HG02885 (cell line): ENCODE data around the gene ARAP2.

Experiments
- ATAC-seq: cut with Tn5 transposase; IDR thresholded peaks from one replicate; pipeline ENCODE4 v1.9.1; 2021; ENCODE audit warnings: mild to moderate bottlenecking; ENCODE audit not compliant: unreplicated experiment, poor library complexity

ARAP2 gene, protein sequence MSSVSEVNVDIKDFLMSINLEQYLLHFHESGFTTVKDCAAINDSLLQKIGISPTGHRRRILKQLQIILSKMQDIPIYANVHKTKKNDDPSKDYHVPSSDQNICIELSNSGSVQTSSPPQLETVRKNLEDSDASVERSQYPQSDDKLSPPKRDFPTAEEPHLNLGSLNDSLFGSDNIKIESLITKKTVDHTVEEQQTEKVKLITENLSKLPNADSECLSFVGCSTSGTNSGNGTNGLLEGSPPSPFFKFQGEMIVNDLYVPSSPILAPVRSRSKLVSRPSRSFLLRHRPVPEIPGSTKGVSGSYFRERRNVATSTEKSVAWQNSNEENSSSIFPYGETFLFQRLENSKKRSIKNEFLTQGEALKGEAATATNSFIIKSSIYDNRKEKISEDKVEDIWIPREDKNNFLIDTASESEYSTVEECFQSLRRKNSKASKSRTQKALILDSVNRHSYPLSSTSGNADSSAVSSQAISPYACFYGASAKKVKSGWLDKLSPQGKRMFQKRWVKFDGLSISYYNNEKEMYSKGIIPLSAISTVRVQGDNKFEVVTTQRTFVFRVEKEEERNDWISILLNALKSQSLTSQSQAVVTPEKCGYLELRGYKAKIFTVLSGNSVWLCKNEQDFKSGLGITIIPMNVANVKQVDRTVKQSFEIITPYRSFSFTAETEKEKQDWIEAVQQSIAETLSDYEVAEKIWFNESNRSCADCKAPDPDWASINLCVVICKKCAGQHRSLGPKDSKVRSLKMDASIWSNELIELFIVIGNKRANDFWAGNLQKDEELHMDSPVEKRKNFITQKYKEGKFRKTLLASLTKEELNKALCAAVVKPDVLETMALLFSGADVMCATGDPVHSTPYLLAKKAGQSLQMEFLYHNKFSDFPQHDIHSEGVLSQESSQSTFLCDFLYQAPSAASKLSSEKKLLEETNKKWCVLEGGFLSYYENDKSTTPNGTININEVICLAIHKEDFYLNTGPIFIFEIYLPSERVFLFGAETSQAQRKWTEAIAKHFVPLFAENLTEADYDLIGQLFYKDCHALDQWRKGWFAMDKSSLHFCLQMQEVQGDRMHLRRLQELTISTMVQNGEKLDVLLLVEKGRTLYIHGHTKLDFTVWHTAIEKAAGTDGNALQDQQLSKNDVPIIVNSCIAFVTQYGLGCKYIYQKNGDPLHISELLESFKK (N-terminal part only)

GRCh38 chr4:36244257-36245082, at the start of gene ARAP2:
Gene ARAP2, minus strand, starts transcription at chr4:36244514. Its CDS starts 15,028 bp downstream, at chr4:36229486.
- ATAC-seq, result peak; percentile 71

DNA sequence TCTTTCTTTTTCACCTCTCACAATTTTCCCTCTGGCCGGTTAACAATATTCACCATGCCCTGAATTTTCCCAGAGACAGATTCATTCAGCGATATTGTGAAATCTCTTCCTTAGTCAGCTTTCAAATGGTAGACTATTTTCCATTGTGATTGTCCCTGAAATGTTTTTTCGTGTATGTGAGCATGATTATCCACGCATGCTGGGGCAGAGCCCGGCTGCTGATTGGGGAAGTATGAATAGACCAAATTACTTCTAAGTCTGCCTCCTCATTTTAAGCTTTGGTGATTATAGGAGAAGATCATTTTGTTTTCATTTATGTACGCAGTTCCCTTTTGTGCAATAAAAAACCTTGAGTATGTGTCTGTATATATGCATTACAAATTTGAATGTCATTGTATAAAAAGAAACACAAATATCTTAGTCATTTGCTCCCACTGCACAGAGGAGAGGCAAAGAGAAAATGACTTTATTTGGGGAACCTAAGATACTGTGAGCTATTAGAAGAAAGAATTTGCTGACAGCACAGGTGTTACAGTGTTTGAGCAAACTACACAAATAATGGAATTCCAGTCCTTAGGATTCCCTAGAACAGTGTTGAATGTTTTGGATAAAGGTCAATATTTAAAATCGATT, 48.4 kb upstream of the ARAP2 start:
- ATAC-seq, result no peak

DNA sequence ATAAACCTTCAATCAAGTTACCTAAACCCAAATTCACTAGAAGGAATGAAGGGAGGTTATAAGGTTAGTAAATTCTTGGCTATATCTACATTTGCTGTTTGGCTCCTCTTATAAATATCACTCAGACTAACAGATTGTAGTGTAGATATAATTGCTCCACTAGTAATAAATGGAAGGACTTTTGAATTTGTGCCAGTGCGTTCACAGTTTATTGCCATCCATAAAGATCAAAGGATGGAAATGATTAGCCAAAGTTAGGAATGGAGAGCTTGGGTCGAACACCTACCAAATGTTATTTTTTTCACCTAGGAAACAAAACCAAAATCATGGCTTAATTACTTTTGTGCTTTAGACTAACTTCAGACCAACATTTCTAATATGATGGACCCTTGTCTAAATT, 46.3 kb upstream of the ARAP2 start:
- no peak for ATAC-seq

GRCh38 chr4:36288731-36289426, 44.6 kb upstream of the ARAP2 start:
- ATAC-seq, result no peak

DNA sequence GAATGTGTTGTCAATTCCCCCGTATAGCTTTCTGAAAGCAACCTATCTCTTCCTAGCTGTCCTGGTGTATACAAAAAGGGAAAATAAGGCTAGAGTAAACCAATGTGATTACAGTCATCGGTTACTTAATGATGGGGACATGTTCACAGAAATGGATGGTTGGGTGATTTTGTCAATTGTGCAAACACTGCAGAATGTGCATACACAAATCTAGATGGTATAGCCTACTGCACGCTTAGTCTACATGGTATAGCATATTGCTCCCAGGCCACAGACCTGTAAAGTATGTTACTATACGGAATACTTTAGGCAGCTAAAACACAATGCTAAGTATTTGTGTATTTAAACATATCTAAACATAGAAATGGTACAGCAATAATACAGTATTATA, 42.2 kb upstream of the ARAP2 start:
- ATAC-seq, result no peak

DNA sequence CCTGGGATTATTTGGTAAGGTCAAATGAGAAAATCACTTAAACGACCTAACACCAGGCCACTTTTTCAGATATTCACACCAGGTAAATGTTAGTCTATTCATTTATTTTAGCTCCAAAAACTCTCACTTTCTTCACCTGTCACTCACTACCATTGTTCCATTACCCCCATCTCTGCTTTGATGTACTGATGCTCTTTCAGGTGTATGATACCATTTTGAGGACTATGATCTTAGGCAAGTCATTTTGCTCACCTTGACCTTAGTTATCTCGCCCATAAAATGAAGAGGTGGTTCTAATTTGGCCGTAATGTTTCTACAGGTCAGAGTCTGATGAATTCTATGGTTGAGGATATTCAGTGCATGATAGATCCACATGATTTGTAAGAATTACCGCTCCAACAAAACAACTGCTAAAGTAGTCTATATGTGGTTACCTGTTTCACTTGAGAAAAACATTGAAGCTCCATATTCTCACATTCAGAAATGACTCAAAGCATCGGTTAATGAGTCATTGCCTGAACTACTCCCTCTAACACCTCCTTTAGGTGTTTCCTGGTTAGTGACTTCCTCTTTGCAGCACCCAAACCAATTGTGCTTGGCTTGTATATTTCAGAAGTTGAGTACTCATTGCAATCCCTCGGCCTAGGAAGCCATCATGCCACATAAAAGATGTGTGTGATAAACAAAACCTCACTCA, 41.6 kb upstream of the ARAP2 start:
- ATAC-seq, result peak; percentile 99

DNA sequence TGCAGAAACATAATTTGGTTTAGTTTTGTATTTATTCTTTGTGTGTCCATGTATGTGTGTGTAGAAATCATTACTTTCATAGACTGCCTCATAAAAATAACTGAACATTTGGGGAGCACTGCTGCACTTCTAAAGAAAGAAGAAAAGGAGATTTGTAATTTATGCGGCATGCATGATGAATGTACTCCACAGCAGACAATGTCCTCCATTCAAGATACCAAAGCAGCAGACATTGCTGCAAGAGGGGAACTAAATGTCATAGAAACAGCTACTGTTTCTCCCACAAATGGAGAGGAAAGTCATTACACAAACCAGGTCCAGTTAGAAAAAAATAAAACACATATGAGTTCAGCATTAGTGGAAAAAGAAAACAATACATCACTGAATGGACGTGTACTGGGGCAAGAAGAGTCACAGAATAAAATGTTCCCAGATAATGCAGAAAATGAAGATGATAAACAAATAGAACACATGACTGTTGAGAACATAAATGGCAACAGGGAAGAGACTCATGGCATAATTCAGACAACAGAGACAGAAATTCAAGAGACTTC, 39.7 kb upstream of the ARAP2 start:
- no peak for ATAC-seq

DNA sequence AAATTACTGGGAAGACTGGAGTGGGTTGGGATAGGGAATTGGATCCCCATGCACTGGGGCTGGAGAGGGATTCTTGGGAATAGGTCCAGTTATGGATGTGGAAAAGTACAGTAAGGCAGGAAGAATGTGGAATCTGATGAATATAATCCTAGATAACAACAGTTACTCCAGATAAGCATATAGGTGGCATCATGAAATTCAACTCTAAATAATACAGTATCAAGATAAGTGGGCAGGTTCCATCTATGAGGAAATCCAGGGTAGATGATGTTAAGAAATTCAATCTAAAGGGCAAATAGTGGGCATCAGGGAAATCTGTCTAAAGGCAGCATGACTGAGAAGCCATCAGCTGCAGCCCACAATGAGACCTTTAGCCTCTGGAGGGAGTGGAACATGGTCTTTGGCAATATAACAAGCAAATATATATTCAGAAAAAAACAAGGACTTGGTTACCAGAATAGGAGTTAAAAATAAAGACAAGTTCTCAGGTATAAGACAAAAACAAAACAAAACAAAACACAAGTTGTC, 38.3 kb upstream of the ARAP2 start:
- ATAC-seq, result no peak

DNA sequence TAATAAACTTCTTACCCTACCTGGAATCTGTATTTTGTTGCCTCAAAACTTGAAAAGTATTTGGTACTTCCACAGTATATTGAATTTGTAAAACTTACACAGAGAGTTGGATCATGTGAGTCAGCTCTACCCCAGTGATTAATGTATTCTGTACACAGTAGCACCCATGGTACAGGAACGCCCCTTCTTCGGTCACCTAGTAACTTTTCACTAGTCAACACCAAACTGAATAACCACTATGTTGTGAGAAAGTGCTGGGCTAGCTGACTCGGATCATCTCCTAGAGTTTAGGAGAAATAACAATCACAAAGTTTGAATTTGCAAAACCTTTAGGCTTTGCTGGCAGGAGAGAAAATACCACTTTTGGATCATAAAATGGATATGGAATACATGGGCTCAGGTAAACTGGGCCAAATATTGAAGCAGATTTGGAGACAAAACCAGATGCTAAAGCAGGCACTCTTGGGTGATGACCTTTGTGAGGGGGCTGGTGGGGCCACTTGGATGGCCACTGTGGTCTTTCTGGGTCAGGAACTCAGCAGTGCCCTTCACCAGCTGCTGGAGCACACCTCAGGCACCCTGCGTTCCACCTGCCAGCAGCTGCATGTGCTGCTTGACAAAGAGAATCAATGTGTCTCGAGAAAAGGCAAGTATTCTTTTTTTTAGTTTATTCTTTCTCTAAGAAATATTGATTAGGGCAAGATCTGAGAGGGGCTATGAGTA, 37.2 kb upstream of the ARAP2 start, which contains the start of gene DTHD1:
Gene DTHD1, plus strand, starts transcription at position 233 of the 723 bp plus-strand sequence. Its CDS starts 143 bp downstream, at position 376.
- no peak for ATAC-seq

DNA sequence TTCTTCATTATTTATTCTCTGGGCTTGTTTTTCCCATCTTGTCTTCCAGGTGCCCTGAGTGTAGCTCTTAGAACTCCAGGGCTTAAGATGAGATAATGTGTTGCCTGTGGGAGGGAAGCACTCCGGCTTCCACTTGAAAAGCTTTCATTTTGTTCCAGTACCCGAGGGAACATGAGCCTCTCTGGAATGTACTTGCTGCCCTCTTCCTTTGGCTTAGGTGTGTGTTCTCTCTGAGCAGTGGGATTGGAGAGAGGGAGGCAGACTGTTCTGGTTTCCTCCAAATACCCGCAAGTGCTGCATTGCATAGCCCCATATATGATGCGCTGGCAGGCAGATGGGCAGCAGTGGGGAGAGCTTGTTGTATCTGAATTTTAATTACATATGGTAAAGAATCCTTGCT, 36.2 kb upstream of the ARAP2 start:
- ATAC-seq, result no peak

GRCh38 chr4:36278789-36279188, 34.5 kb upstream of the ARAP2 start:
- peak; percentile 47 for ATAC-seq

GRCh38 chr4:36277533-36277932, 33.2 kb upstream of the ARAP2 start:
- peak; percentile 63 for ATAC-seq

- no peak for ATAC-seq
Observed at GRCh38 chr4:36274158-36274557, 29.8 kb upstream of the ARAP2 start.

GRCh38 chr4:36273276-36273675, 29.0 kb upstream of the ARAP2 start:
- ATAC-seq, result no peak

DNA sequence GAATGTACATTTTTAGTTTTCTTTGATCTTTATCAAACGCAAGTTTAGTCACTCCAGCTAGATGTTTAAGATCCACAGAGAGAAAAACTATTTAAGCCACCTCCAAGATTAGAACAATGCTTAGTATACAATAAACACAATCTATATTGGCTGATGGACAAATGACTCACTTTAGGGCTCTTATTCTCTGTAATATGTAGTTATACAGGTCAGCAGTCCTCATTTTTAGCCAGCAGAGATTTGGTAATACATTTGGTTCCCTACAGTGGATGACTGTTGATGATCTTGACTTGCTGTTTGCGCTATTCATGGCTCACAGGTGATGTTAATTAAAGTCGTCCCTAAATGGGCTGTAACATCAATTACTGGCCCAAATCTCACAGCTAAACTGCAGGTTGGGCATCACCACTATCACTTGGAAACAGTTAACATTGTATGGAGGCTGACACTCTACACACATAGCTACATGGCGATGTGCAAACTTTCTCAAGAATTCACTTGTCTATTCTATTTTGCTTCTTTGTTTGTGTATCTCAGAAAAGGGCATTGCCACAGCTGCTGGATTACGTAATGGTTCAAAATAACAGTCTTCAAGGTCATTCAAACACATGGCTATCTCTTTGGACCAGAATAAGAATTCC, 25.3 kb upstream of the ARAP2 start:
- ATAC-seq, result no peak

DNA sequence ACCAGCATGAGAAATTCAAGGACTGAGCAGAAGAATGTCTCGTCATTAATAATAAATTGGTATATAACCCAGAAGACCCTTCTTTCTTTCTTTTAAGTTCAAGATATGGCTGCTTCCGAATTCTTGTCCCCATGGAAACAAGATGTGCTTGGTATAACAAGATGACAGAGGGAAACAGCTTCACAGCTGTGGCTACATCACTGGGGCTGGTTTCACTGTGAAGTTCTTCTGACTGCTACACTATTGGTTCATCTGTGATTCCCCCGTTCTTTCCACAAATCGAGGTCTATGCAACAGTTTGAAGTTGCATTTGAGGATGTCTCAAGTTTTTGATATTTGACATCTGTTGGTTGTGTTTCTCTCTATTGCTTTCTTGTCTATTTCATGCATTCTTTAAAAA, 24.8 kb upstream of the ARAP2 start:
- ATAC-seq, result no peak
